HG02870 (cell line): ENCODE results near the gene UNC119B.
"Not testable (repeated sequence)": the region's sequence is repeated elsewhere in the genome, so short reads cannot be mapped to it uniquely, and the experiment has no call there.

Experiments
- ATAC-seq: cut with Tn5 transposase; IDR thresholded peaks from one replicate; pipeline ENCODE4 v1.9.1; 2021; ENCODE audit warnings: mild to moderate bottlenecking, moderate library complexity; ENCODE audit not compliant: unreplicated experiment

UNC119B gene

DNA sequence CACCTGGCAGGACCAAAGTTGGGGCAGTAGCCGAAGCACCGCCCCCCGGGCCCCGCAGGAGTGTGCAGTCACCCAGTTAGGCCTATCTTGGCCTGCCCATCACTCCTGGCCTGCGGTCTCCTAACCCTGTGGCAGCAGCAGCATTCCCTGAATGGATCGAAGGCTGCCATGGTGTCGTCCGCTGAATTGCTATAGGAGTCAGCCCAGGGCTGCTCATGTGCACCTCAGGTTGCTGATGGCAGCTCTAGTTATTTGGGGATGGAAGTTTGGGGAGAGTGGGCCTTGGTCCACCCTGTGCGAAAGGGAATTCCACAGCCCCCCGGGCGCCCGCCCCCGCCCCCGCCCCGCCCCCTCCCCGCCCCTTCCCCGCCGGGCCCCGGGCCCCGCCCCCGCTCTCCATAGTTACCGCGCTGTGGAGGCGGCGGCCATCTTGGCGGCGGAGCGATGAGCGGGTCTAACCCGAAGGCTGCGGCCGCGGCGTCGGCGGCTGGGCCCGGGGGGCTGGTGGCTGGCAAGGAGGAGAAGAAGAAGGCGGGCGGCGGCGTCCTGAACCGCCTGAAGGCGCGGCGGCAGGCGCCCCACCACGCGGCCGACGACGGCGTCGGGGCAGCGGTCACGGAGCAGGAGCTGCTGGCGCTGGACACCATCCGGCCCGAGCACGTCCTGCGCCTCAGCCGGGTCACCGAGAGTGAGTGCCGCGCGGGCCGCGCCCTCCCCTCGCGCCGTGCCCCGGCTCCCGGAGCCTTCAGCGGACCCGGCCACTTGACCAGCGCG lies at the start of gene UNC119B:
UNC119B (plus strand) TSS at position 428 of the 774 bp plus-strand sequence; CDS start at position 445, 17 bp downstream.
- ATAC-seq, result peak; percentile 66

DNA sequence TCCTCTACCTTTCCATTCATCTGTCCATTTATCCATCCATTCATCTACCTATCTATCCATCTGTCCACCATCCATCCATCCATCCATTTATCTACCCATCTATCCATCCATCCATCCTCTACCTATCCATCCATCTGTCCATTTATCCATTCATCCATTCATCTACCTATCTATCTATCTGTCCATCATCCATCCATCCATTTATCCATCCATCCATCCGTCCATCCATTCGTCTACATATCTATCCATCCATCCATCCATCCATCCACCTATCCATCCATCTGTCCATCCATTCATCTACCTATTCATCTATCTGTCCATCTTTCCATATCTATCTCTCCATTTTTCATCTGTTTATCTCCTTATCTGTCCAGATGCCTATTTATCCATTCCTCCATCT lies 48.8 kb upstream of the UNC119B start:
- no peak for ATAC-seq

DNA sequence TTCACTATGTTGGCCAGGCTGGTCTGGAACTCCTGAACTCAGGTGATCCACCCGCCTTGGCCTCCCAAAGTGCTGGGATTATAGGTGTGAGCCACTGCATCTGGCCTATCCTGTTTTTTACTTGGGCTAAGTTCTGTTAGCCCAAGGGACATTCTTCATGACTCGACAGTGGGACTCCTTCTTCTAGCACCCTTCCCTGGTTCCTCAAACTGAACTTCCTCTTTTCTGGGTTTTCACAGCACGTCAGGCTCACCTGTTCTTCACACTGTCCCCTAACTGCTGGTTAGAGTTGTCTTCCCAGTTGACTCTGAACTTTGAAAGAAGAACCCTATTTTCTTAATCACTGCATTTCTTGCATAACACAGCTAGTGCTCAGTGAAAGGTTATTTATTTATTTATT lies 47.4 kb upstream of the UNC119B start:
- peak; percentile 76 for ATAC-seq

- ATAC-seq, result no peak
Observed at GRCh38 chr12:120663741-120664140, 46.5 kb upstream of the UNC119B start.

DNA sequence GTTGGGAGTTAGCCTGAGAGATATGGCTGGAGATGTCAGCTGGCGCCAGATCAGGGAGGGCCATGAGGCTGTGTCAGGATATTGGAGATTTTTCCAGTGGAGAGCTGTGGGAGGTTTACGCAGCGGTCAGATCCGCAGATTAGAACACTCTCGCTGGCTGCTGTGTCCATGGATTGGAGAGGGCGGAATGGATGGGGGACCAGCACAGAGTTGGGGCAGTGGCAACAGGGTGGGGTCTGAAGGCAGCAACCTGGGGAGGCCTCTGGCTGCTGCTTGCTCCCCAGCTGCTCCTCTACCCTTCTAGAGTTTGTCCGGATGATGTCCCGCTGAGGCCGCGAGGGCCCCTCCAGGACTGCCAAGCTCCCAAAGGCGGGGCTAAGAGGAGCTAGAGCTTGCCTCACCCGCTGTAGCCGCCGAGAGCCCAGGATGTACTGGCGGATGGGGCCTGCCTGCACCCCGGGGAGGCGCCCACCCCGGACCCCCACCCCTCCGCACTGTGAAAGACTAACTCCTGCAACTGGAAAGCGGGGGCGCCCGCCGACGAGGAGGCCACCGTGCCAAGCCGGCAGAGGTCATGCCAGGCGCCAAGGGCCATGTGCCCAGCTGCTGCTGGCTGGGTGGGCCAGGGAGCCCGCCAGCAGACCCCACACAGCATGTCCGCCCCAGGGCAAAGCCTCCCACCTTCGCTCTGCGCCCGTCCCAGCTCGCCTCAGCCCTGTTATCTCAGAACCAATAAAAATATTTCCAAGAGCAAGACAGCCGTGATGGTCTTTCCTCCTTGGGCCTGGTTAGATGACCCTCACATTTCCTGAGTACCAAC lies 43.5 kb upstream of the UNC119B start:
- no peak for ATAC-seq

- ATAC-seq, result no peak
Observed at GRCh38 chr12:120668091-120668867, 42.0 kb upstream of the UNC119B start.

- ATAC-seq, result no peak
Observed at GRCh38 chr12:120668868-120669840, 41.1 kb upstream of the UNC119B start.

GRCh38 chr12:120670237-120670636 lies 40.0 kb upstream of the UNC119B start:
- ATAC-seq, result not testable (repeated sequence)

DNA sequence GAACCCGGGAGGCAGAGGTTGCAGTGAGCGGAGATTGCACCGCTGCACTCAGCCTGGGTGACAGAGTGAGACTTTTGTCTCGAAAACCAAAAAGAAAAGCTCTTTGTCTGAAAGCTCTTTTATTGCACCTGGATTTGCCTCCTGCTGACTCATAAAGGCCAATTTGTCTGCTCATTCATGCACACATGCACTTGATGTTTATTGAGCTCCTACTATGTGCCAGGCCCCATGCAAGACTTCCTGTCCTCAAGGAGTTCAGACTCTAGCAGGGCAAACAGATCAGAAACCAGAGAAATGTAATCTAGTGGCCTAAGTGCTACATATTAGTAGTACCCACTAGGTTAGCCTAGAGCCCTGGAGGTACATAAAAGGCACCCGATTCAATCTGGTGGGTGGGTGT lies 39.6 kb upstream of the UNC119B start:
- ATAC-seq, result no peak

DNA sequence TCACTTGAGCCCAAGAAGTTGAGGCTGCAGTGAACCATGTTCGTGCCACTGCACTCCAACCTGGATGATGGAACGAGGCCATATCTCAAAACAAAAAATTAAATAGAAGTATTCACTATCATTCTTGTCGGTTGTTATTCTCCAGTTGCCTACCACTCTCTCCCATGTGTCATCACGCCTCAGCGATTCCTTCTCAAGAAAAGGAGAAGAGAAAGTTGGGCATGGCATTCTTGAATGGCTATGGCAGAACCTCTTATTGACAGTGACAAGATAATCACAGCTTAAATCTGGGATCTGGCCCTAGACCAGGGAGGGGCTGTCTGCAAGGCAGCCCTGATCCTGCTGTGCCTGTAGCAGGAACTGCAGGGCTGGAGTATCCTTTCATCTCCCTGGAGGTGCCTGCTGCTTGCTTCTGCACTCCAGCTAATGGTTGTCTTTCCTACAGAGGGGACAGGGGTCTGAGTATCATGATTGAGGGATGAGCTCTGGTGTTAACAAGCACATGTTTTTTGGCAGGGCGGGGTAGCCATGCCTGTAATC lies 36.1 kb upstream of the UNC119B start:
- no peak for ATAC-seq

- ATAC-seq, result no peak
Observed at GRCh38 chr12:120677765-120678473, 32.3 kb upstream of the UNC119B start.

DNA sequence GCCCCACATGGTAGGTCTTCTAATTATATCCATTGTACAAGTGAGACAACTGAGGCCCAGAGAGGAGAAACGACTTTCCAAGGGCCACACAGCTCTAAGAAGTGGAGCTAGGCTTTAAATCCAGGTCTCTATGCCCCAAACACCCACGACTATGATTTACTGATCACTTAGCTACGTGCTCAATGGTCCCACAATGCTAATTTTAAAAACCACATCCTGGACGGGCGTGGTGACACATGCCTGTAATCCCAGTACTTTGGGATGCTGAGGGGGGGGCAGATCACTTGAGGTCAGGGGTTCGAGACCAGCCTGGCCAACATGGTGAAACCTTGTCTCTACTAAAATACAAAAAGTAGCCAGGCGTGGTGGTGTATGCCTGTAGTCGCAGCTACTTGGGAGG lies 31.7 kb upstream of the UNC119B start:
- no peak for ATAC-seq

GRCh38 chr12:120680165-120680738 lies 30.0 kb upstream of the UNC119B start:
- ATAC-seq, result no peak

DNA sequence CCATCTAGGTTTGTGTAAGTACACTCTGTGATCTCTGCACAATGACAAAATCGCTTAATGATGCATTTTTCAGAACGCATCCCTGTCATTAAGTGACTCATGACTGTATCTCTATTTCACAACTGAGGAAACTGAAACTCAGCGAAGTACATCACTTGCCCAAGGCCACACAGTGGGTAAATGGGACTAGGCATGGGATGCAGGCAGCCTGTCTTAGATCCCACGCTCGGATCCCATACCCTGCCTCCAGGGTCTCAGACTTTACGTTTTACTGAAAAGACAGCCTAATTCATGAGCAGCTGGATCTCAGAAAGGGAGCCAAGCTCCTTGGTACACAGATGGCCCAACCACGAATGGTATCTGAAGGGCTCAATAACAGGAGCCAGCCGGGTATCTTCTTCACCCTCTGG lies 25.7 kb upstream of the UNC119B start:
- ATAC-seq, result no peak

DNA sequence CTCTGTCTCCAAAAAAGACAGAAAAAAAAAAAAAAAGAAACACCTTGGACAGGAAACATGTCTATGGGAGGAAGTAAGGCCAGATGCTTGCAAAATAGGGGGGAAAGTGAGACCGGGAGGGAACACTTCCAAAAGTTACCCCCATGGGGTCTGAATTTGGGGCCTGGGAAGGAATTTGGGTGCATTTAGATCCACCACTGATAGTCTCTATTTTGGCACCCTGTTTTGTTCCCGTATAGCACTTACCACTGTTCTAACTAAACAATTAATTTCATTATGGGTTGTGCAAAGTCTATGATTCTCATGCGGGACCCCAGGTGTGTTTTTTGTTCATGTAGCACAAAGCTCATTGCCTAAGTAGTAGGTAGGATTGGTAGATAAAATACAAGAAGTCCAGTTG lies 24.7 kb upstream of the UNC119B start:
- no peak for ATAC-seq

GRCh38 chr12:120686151-120686689 lies 24.0 kb upstream of the UNC119B start:
- peak; percentile 73 for ATAC-seq

- ATAC-seq, result peak; percentile 58
Observed at GRCh38 chr12:120686690-120687577, 23.3 kb upstream of the UNC119B start, which contains the start of gene MLEC. Gene MLEC, plus strand, starts transcription at chr12:120687149. Its CDS starts 148 bp downstream, at chr12:120687297.
